Measurements from ENCODE around the gene IL2RA. TPM values are rescaled to one million over a fixed set of nuclear protein-coding genes. Genes with fewer than 3 reads are reported as not detected.

The IL2RA gene
- polyA plus RNA-seq, 1 donor (not counting 4 experiments of a cell fraction or from before 2014, with no cell fraction given), result not detected

DNA sequence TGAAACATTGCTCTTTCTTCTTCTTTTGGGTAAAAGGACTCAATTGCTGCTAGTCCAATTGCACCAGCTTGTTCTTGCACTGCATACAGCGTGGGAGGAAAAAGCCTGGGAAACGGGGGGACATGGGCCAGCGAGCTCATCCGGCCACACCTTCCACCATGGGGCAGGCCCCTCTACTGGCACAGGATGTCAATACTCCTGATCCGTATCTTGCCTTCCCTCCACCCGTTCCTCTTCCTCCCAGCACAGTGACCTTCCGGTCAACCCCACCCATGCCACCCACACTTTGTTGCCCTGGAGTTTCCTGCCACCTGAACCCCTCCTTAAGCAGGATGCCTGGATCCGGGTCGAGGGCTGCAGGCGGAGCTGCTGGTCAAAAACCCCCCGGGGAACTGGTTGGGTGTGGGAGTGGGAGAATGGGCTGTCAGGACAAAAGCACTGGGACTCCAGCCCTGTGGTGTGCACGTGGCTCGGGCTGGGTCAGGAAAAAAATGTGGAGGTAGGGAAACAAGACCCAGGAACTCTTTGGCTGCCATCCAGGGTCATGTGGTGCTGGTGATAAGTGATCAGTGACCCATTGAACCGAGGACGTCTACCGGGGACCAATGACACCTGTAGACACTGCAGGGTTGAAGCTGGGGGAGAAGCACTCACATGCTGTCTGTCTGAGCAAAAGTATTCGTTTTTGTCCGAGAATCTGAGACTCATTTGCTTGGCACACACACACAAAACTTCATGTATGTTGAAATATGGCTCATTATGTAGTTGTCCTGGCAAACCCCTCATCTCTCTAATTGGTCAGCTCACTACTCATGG is 8.1 kb downstream of the IL2RA start:
- Histone ChIP-seq H3K36me3 (ENCODE audit: control insufficient read depth in 2 of 2, extremely low read depth in 1 of 2, insufficient read depth in 2 of 2, low read length in 2 of 2) (no peaks in the 10 kb centered on the region), H3K9ac (ENCODE audit: control insufficient read depth, extremely low read depth, insufficient read depth, low read length) (no peak overlapping the region), H3K9me1 (ENCODE audit: control insufficient read depth, extremely low read depth, insufficient read depth, low read length) (no peaks in the 10 kb centered on the region), H3K27ac (ENCODE audit: control insufficient read depth, insufficient read depth, low read length) (no peak overlapping the region), H4K20me1 (ENCODE audit: control insufficient read depth, extremely low read depth, insufficient read depth, low read length) (no peaks in the 10 kb centered on the region), H3K27me3 (ENCODE audit: control insufficient read depth, extremely low read depth, insufficient read depth, low read length) (peaks cover 12% of the 10 kb centered on the region), H3K4me3 (ENCODE audit: control insufficient read depth in 2 of 3, extremely low read depth in 1 of 3, insufficient read depth in 2 of 3, low read depth in 1 of 3, low read length in 3 of 3) (no peak overlapping the region), H3K9me3 (ENCODE audit: control insufficient read depth, low read depth, low read length) (no peaks in the 10 kb centered on the region), H3K4me2 (ENCODE audit: control insufficient read depth, extremely low read depth, insufficient read depth, low read depth, low read length) (no peak overlapping the region), H3K79me2 (ENCODE audit: control insufficient read depth, insufficient read depth, low read length) (no peaks in the 10 kb centered on the region), H2AFZ (ENCODE audit: control insufficient read depth, low read length) (no peak overlapping the region), H3K4me1 (ENCODE audit: control insufficient read depth, extremely low read depth, insufficient read depth, low read length) (no peaks in the 10 kb centered on the region)
- FAIRE-seq (no peak), DNase-seq (ENCODE audit: low read depth, low spot score) (no peak)
- TF ChIP-seq, protein P1, sequence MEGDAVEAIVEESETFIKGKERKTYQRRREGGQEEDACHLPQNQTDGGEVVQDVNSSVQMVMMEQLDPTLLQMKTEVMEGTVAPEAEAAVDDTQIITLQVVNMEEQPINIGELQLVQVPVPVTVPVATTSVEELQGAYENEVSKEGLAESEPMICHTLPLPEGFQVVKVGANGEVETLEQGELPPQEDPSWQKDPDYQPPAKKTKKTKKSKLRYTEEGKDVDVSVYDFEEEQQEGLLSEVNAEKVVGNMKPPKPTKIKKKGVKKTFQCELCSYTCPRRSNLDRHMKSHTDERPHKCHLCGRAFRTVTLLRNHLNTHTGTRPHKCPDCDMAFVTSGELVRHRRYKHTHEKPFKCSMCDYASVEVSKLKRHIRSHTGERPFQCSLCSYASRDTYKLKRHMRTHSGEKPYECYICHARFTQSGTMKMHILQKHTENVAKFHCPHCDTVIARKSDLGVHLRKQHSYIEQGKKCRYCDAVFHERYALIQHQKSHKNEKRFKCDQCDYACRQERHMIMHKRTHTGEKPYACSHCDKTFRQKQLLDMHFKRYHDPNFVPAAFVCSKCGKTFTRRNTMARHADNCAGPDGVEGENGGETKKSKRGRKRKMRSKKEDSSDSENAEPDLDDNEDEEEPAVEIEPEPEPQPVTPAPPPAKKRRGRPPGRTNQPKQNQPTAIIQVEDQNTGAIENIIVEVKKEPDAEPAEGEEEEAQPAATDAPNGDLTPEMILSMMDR (optimal IDR thresholded peaks at IDR 0.05 in 1 of 3, IDR thresholded peaks at IDR 0.05 in 1 of 3, conservative IDR thresholded peaks at IDR 0.05 in 1 of 3; ENCODE audit: extremely low read depth in 1 of 3, insufficient read depth in 2 of 3, low read length in 3 of 3), result no peak
- TF ChIP-seq EZH2 (IDR thresholded peaks at IDR 0.05; ENCODE audit: low read length), result no peak
- dilution Hi-C loops (cut with MboI; ENCODE audit: extremely low pct_ligation_motif_present, low sequenced_read_pairs), result no loop called here

DNA sequence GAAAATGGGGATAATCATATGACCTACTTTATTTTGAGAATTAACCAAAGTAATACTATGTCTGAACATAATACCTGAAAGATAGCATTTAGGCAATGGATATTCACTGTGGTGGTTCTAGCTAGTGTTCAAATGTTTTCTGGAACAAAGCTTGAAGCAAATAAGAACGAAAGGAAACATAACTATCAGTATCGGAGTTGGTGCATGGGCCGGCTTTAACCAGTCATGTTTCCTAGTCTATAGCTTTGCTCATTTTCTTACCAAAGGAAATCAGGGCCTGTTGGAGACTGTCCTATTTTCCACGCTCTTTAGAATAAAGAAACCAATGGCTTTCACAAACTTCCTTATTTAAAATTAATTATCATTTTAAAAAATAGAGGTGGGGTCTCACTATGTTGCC is 8.9 kb downstream of the IL2RA start:
- Histone ChIP-seq H3K27me3 (ENCODE audit: control insufficient read depth, extremely low read depth, insufficient read depth, low read length) (peaks cover 8% of the 10 kb centered on the region), H3K4me3 (ENCODE audit: control insufficient read depth in 2 of 3, extremely low read depth in 1 of 3, insufficient read depth in 2 of 3, low read depth in 1 of 3, low read length in 3 of 3) (no peak overlapping the region), H3K27ac (ENCODE audit: control insufficient read depth, insufficient read depth, low read length) (no peak overlapping the region), H3K9ac (ENCODE audit: control insufficient read depth, extremely low read depth, insufficient read depth, low read length) (no peak overlapping the region), H3K9me1 (ENCODE audit: control insufficient read depth, extremely low read depth, insufficient read depth, low read length) (no peaks in the 10 kb centered on the region), H3K79me2 (ENCODE audit: control insufficient read depth, insufficient read depth, low read length) (no peaks in the 10 kb centered on the region), H3K4me1 (ENCODE audit: control insufficient read depth, extremely low read depth, insufficient read depth, low read length) (no peaks in the 10 kb centered on the region), H3K4me2 (ENCODE audit: control insufficient read depth, extremely low read depth, insufficient read depth, low read depth, low read length) (no peak overlapping the region), H2AFZ (ENCODE audit: control insufficient read depth, low read length) (no peak overlapping the region), H3K9me3 (ENCODE audit: control insufficient read depth, low read depth, low read length) (no peaks in the 10 kb centered on the region), H3K36me3 (ENCODE audit: control insufficient read depth in 2 of 2, extremely low read depth in 1 of 2, insufficient read depth in 2 of 2, low read length in 2 of 2) (no peaks in the 10 kb centered on the region), H4K20me1 (ENCODE audit: control insufficient read depth, extremely low read depth, insufficient read depth, low read length) (no peaks in the 10 kb centered on the region)
- dilution Hi-C loops (cut with MboI; ENCODE audit: extremely low pct_ligation_motif_present, low sequenced_read_pairs), result no loop called here
- DNase-seq (ENCODE audit: low read depth, low spot score) (no peak), FAIRE-seq (no peak)
- TF ChIP-seq, protein P1 (optimal IDR thresholded peaks at IDR 0.05 in 1 of 3, IDR thresholded peaks at IDR 0.05 in 1 of 3, conservative IDR thresholded peaks at IDR 0.05 in 1 of 3; ENCODE audit: extremely low read depth in 1 of 3, insufficient read depth in 2 of 3, low read length in 3 of 3), result no peak
- TF ChIP-seq EZH2 (IDR thresholded peaks at IDR 0.05; ENCODE audit: low read length), result no peak
